Cardiac fibroblast (primary cell): Measurements from ENCODE around the gene WEE1.

Experiments used
- DNase-seq, 2 donors: peaks; one replicate each; pipeline versions ENCODE4 v3.0.0 to v3.0.0-alpha.2; 2010; ENCODE audit warnings: low read depth in 2 of 2
- H3K4me3 ChIP-seq, 2 donors: replicated peaks in 1 of 2; 1 replicate in 1 of 2; 2 replicates in 1 of 2; pipeline ENCODE4 v1.5.1; 2011; ENCODE audit warnings: low read depth in 2 of 2, low read length in 2 of 2, mild to moderate bottlenecking in 2 of 2, moderate library complexity in 1 of 2
- TF ChIP-seq, protein P1 (sequence below): IDR thresholded peaks from one replicate; pipeline ENCODE4 v1.5.1; 2011; ENCODE audit warnings: low read depth, mild to moderate bottlenecking, low read length, inconsistent platforms

The WEE1 gene

DNA sequence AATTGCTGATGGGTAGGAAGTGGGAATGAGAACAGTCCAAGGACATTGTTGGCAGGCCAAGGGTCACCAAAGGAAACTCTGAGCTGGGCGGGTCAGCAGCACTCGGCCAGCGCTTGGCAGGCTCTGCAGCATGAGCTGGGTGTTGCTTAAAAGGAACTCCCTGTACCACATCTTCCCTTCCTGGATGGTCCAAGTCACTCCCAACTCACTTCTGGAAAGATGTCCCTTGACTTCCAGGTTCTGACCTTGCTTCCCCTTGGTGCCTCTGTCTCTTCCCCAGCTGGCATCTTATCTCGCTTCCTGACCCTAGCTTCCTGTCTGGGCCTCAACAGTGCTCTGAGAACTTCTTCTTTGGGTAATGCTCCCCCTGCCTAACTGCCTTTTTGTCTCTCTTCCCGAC is 65.6 kb downstream of the WEE1 start:
- no peak overlapping the region for H3K4me3 ChIP-seq
- TF ChIP-seq, protein P1, sequence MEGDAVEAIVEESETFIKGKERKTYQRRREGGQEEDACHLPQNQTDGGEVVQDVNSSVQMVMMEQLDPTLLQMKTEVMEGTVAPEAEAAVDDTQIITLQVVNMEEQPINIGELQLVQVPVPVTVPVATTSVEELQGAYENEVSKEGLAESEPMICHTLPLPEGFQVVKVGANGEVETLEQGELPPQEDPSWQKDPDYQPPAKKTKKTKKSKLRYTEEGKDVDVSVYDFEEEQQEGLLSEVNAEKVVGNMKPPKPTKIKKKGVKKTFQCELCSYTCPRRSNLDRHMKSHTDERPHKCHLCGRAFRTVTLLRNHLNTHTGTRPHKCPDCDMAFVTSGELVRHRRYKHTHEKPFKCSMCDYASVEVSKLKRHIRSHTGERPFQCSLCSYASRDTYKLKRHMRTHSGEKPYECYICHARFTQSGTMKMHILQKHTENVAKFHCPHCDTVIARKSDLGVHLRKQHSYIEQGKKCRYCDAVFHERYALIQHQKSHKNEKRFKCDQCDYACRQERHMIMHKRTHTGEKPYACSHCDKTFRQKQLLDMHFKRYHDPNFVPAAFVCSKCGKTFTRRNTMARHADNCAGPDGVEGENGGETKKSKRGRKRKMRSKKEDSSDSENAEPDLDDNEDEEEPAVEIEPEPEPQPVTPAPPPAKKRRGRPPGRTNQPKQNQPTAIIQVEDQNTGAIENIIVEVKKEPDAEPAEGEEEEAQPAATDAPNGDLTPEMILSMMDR: no peak
- DNase-seq: no peak
